ENCODE results near the gene MGAT4B.

MGAT4B gene

GRCh38 chr5:179830818-179831468 is 24.3 kb upstream of the MGAT4B start (continued):
- TF ChIP-seq PATZ1 (CRISPR knock-in tag; IDR thresholded peaks at IDR 0.05; ENCODE audit: borderline replicate concordance) (no peak), OSR1 (CRISPR knock-in tag; IDR thresholded peaks at IDR 0.05) (no peak), GLIS3 (CRISPR knock-in tag; IDR thresholded peaks at IDR 0.05) (no peak), ISL1 (CRISPR knock-in tag; IDR thresholded peaks at IDR 0.05) (no peak)

GRCh38 chr5:179829732-179830435 is 23.2 kb upstream of the MGAT4B start:
- ATAC-seq, result no peak
- TF ChIP-seq TOX (CRISPR knock-in tag; IDR thresholded peaks at IDR 0.05; ENCODE audit: borderline replicate concordance) (no peak), ZNF8 (CRISPR knock-in tag; IDR thresholded peaks at IDR 0.05) (no peak), ZNF70 (CRISPR knock-in tag; IDR thresholded peaks at IDR 0.05) (no peak), ZFP30 (CRISPR knock-in tag; IDR thresholded peaks at IDR 0.05) (no peak), CSDC2 (CRISPR knock-in tag; IDR thresholded peaks at IDR 0.05) (no peak), ZNF565 (CRISPR knock-in tag; conservative IDR thresholded peaks at IDR 0.05; ENCODE audit: low read depth) (no peak), ZFP3 (CRISPR knock-in tag; IDR thresholded peaks at IDR 0.05) (no peak), TSHZ2 (CRISPR knock-in tag; IDR thresholded peaks at IDR 0.05) (no peak), SNAI2 (CRISPR knock-in tag; IDR thresholded peaks at IDR 0.05) (no peak), ESRRG (CRISPR knock-in tag; IDR thresholded peaks at IDR 0.05) (no peak), TCF4 (CRISPR knock-in tag; IDR thresholded peaks at IDR 0.05; ENCODE audit: borderline replicate concordance) (no peak), ZC3H10 (CRISPR knock-in tag; IDR thresholded peaks at IDR 0.05) (no peak), OSR1 (CRISPR knock-in tag; IDR thresholded peaks at IDR 0.05) (no peak), CSRNP3 (CRISPR knock-in tag; IDR thresholded peaks at IDR 0.05) (no peak), PPARA (CRISPR knock-in tag; IDR thresholded peaks at IDR 0.05; ENCODE audit: borderline replicate concordance) (no peak)

- no peak for ATAC-seq
- TF ChIP-seq CREB5 (CRISPR knock-in tag; IDR thresholded peaks at IDR 0.05; ENCODE audit: low read depth) (no peak), POU6F1 (CRISPR knock-in tag; IDR thresholded peaks at IDR 0.05; ENCODE audit: borderline replicate concordance, low read depth) (no peak), TCF4 (CRISPR knock-in tag; IDR thresholded peaks at IDR 0.05; ENCODE audit: borderline replicate concordance) (no peak), BACH2 (CRISPR knock-in tag; IDR thresholded peaks at IDR 0.05; ENCODE audit: borderline replicate concordance) (no peak), ZNF565 (CRISPR knock-in tag; conservative IDR thresholded peaks at IDR 0.05; ENCODE audit: low read depth) (no peak), ZC3H10 (CRISPR knock-in tag; IDR thresholded peaks at IDR 0.05) (no peak), GLIS3 (CRISPR knock-in tag; IDR thresholded peaks at IDR 0.05) (no peak), TSHZ2 (CRISPR knock-in tag; IDR thresholded peaks at IDR 0.05) (no peak)
These were observed 22.2 kb upstream of the MGAT4B start for GRCh38 chr5:179828756-179829421.

All from SK-N-SH treated with all-trans-retinoic acid at 6 μM for 48 hours (cell line).